Neuronal stem cell (in vitro differentiated cells): Measurements from ENCODE around the gene DDX42.

ENCODE experiments used
- DNase-seq: peaks from one replicate; pipeline ENCODE4 v3.0.0-alpha.2; 2013; ENCODE audit warnings: low spot score
- H2AFZ ChIP-seq: one replicate; pipeline ENCODE4 v1.6.1; 2013; ENCODE audit warnings: mild to moderate bottlenecking, low read length, inconsistent platforms
- H2AK5ac ChIP-seq: 2 replicates; pipeline ENCODE4 v1.6.1; 2013; ENCODE audit warnings: low read depth, mild to moderate bottlenecking, inconsistent platforms, low read length, moderate library complexity, mixed read lengths
- H2BK120ac ChIP-seq: 2 replicates; pipeline ENCODE4 v1.6.1; 2013; ENCODE audit warnings: low read depth, mild to moderate bottlenecking, inconsistent platforms, low read length, moderate library complexity, mixed read lengths
- H2BK12ac ChIP-seq: one replicate; pipeline ENCODE4 v1.6.1; 2013; ENCODE audit warnings: low read length, inconsistent platforms
- H2BK15ac ChIP-seq: 2 replicates; pipeline ENCODE4 v1.6.1; 2013; ENCODE audit warnings: mild to moderate bottlenecking, low read length, inconsistent platforms, mixed read lengths
- H2BK5ac ChIP-seq: one replicate; pipeline ENCODE4 v1.6.1; 2013; ENCODE audit warnings: inconsistent platforms, mild to moderate bottlenecking, low read length, moderate library complexity
- H3K14ac ChIP-seq: one replicate; pipeline ENCODE4 v1.6.1; 2013; ENCODE audit warnings: low read length, inconsistent platforms
- H3K18ac ChIP-seq: 2 replicates; pipeline ENCODE4 v1.6.1; 2013; ENCODE audit warnings: low read length, inconsistent platforms
- H3K23ac ChIP-seq: 2 replicates; pipeline ENCODE4 v1.6.1; 2013; ENCODE audit warnings: low read depth, mild to moderate bottlenecking, mixed read lengths, low read length, inconsistent platforms; ENCODE audit not compliant: poor library complexity
- H3K27ac ChIP-seq: replicated peaks from 3 replicates; pipeline ENCODE4 v1.5.1; 2013; ENCODE audit warnings: low read length, inconsistent platforms
- H3K27me3 ChIP-seq, 3 experiments: 2 replicates each; pipeline ENCODE4 v1.6.1; 2013; ENCODE audit warnings: low read length in 3 of 3, mild to moderate bottlenecking in 2 of 3, inconsistent platforms in 1 of 3, low read depth in 1 of 3, mixed read lengths in 1 of 3, moderate library complexity in 1 of 3; ENCODE audit not compliant: control insufficient read depth in 3 of 3, insufficient read depth in 3 of 3
- H3K36me3 ChIP-seq, 2 donors: replicated peaks in 1 of 2; 2 replicates each; pipeline ENCODE4 v1.6.1; 2013; ENCODE audit warnings: low read length in 2 of 2; ENCODE audit not compliant: control insufficient read depth in 2 of 2, insufficient read depth in 2 of 2
- H3K4ac ChIP-seq: 2 replicates; pipeline ENCODE4 v1.6.1; 2013; ENCODE audit warnings: inconsistent platforms, mild to moderate bottlenecking, low read length, moderate library complexity
- H3K4me1 ChIP-seq, 2 donors: 1 replicate in 1 of 2; 2 replicates in 1 of 2; pipeline ENCODE4 v1.6.1; 2013; ENCODE audit warnings: low read length in 2 of 2, low read depth in 1 of 2; ENCODE audit not compliant: control insufficient read depth in 2 of 2, insufficient read depth in 1 of 2
- H3K4me2 ChIP-seq: one replicate; pipeline ENCODE4 v1.6.1; 2013; ENCODE audit warnings: mild to moderate bottlenecking, low read length, inconsistent platforms; ENCODE audit not compliant: insufficient read depth, poor library complexity, severe bottlenecking
- H3K4me3 ChIP-seq, 2 donors: 2 replicates each; pipeline ENCODE4 v1.5.1; 2013; ENCODE audit warnings: low read length in 2 of 2, mild to moderate bottlenecking in 2 of 2, inconsistent platforms in 1 of 2, moderate library complexity in 1 of 2
- H3K79me1 ChIP-seq: one replicate; pipeline ENCODE4 v1.6.1; 2013; ENCODE audit warnings: low read depth, mild to moderate bottlenecking, inconsistent platforms, low read length, moderate library complexity
- H3K9ac ChIP-seq: one replicate; pipeline ENCODE4 v1.6.1; 2013; ENCODE audit warnings: mild to moderate bottlenecking, low read depth, low read length, inconsistent platforms; ENCODE audit not compliant: poor library complexity
- H3K9me3 ChIP-seq, 2 donors: replicated peaks in 1 of 2; 2 replicates each; pipeline versions ENCODE3 to v1.6.1; 2013; ENCODE audit warnings: low read length in 2 of 2, mild to moderate bottlenecking in 2 of 2, inconsistent platforms in 1 of 2, low read depth in 1 of 2, mixed read lengths in 1 of 2, moderate library complexity in 1 of 2; ENCODE audit not compliant: control insufficient read depth in 2 of 2, insufficient read depth in 1 of 2
- H4K8ac ChIP-seq: one replicate; pipeline ENCODE4 v1.6.1; 2013; ENCODE audit warnings: low read depth, mild to moderate bottlenecking, inconsistent platforms, low read length, moderate library complexity
- H4K91ac ChIP-seq: one replicate; pipeline ENCODE4 v1.6.1; 2013; ENCODE audit warnings: low read length, low read depth, mild to moderate bottlenecking, inconsistent platforms; ENCODE audit not compliant: poor library complexity
- WGBS, 2 donors: extraction: QIAGEN DNeasy Blood & Tissue Kit; methylation state at CpG; one replicate each; pipeline ENCODE4 v1.1.7; 2013; ENCODE audit warnings: missing lambda C conversion rate in 2 of 2, mixed read lengths in 1 of 2; ENCODE audit not compliant: insufficient read length in 2 of 2, insufficient replicate concordance in 1 of 2; ENCODE audit errors: extremely low coverage in 2 of 2; 5-methylcytosine and 5-hydroxymethylcytosine counted together

DDX42 gene

DNA sequence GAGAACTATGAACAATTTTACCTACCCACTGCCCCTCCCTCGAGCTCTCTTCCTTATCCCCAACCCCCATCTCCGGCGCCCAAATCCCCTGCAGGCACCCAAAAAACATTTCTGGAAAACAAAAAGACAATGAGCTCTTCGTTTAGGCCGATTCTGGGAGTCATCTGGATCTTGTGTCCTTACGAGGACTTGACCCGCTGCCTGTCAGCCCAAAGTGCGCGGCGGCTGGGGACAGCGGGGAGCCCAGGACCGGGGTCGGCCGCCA, 32.9 kb upstream of the DDX42 start:
- no peak for DNase-seq
- Histone ChIP-seq H3K36me3 (peaks cover 0 to 20% of the 10 kb centered on the region in 2 donors), H2BK120ac (no peak overlapping the region), H3K9ac (peak overlapping the region; percentile 91), H2AFZ (peak overlapping the region; percentile 99), H2BK5ac (peak overlapping the region; percentile 90), H3K4me1 (peaks cover 5 to 7% of the 10 kb centered on the region in 2 donors), H4K91ac (no peak overlapping the region), H3K18ac (peak overlapping the region; percentile 98), H3K23ac (peak overlapping the region; percentile 85), H2BK15ac (peak overlapping the region; percentile 75), H3K4me2 (peak overlapping the region; percentile 68), H2AK5ac (peak overlapping the region; percentile 81), H4K8ac (no peak overlapping the region), H2BK12ac (peak overlapping the region; percentile 41), H3K4ac (no peak overlapping the region), H3K79me1 (peaks cover 3% of the 10 kb centered on the region), H3K27ac (peak overlapping the region; percentile 84), H3K4me3 (peak overlapping the region; percentile 85 to 99), H3K14ac (peak overlapping the region; percentile 98), H3K9me3 (no peaks in the 10 kb centered on the region), H3K27me3 (no peaks in the 10 kb centered on the region)
- no CpG with 5 or more reads among the region's 14 CpGs for WGBS, 2 donors

DNA sequence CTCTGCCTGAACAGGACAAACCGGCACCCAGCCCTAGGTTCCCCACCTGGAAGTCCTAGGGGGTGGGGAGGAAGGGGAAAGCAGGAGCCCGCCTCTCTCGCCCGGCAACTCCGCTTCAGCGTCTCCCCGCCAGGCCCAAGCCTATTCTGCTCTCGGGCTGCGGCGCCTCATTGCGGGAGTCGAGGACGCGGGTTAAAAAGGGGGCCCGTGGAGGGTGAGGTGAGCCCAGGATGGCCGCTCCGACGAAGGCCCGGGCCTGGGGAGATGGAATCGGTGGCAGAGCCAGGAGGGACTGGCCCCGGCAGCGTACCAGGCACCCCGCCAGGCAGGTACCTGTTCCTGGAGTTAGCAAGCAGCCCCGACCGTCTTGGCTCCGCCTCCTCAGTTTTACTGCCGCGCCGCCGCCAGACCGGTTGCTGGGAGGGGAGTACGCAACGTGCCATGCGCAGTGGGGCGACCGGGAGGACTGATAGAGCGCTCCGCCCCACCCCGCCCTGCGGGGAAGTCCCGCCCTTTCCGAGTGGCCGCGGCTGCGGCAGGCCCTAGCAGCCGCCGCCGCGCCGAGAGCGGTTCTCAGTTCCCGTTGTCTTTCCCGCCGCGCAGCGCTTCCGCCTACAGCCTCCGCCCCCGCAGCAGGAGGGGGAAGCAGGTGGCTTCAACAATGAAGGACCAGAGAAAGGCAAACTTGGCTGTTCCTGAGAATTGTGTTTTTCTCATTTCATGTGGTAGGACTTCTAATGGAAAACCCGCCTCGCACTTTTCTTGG, 32.4 kb upstream of the DDX42 start, which contains the start of gene STRADA:
STRADA (minus strand) TSS at position 392 of the 766 bp plus-strand sequence. CDS start 13,430 bp downstream, outside the sequence.
- Histone ChIP-seq H2BK12ac (peak within 1 kb of the TSS; percentile 41), H3K14ac (peak within 1 kb of the TSS; percentile 98), H2BK120ac (no peak within 1 kb of the TSS), H3K4ac (peak within 1 kb of the TSS; percentile 37), H3K36me3 (peaks cover 0 to 25% of the 10 kb centered on the region in 2 donors), H2BK5ac (peak within 1 kb of the TSS; percentile 90), H4K91ac (no peak within 1 kb of the TSS), H3K4me3 (peak within 1 kb of the TSS; percentile 85 to 99), H3K79me1 (peaks cover 3% of the 10 kb centered on the region), H2BK15ac (peak within 1 kb of the TSS; percentile 75), H3K27ac (peak within 1 kb of the TSS; percentile 98), H2AFZ (peak within 1 kb of the TSS; percentile 99), H3K9me3 (no peaks in the 10 kb centered on the region), H3K18ac (peak within 1 kb of the TSS; percentile 98), H3K9ac (peak within 1 kb of the TSS; percentile 91), H3K23ac (peak within 1 kb of the TSS; percentile 85), H4K8ac (peak within 1 kb of the TSS; percentile 86), H3K4me1 (peaks cover 5 to 7% of the 10 kb centered on the region in 2 donors), H3K4me2 (peak within 1 kb of the TSS; percentile 68), H2AK5ac (peak within 1 kb of the TSS; percentile 91), H3K27me3 (no peaks in the 10 kb centered on the region)
- whole genome bisulfite sequencing, 2 donors, result no CpG with 5 or more reads among the region's 61 CpGs
- DNase-seq, result peak; percentile 94

DNA sequence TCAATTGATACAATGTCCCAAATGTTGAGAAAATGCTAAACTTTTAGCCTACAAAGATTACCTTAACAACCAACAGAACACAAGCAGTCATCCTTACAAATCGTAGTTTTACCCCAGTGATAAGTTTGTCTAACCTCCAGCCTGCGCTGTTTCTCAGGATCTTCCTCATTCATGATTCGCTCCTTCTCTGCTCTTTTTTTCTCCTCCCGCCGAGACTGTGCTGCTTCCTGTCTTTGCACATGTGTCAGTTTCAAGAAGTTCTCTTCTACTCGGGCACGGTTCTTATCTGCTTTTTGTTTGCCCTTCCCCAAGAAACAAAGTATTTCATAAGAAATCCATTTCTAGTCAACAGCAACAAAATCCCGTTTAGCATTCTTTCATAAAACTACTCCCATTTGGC, 22.2 kb upstream of the DDX42 start:
- H2BK12ac ChIP-seq, result no peak overlapping the region
- H4K8ac ChIP-seq, result no peak overlapping the region
- H2AFZ ChIP-seq, result no peak overlapping the region
- no peak overlapping the region for H4K91ac ChIP-seq
- H3K36me3 ChIP-seq, result peaks cover 23 to 86% of the 10 kb centered on the region in 2 donors
- no peak overlapping the region for H3K9ac ChIP-seq
- no peaks in the 10 kb centered on the region for H3K27me3 ChIP-seq
- no peak overlapping the region for H2AK5ac ChIP-seq
- no peaks in the 10 kb centered on the region for H3K79me1 ChIP-seq
- no peak for DNase-seq
- no peak overlapping the region for H3K4me2 ChIP-seq
- no peak overlapping the region for H3K14ac ChIP-seq
- H2BK120ac ChIP-seq, result no peak overlapping the region
- H2BK15ac ChIP-seq, result no peak overlapping the region
- no peaks in the 10 kb centered on the region for H3K4me1 ChIP-seq
- no peaks in the 10 kb centered on the region for H3K9me3 ChIP-seq
- H2BK5ac ChIP-seq, result no peak overlapping the region
- H3K4me3 ChIP-seq, result no peak overlapping the region
- WGBS, 2 donors, result no CpG with 5 or more reads among the region's 8 CpGs
- no peak overlapping the region for H3K23ac ChIP-seq
- H3K4ac ChIP-seq, result no peak overlapping the region
- H3K18ac ChIP-seq, result no peak overlapping the region
- H3K27ac ChIP-seq, result no peak overlapping the region

DNA sequence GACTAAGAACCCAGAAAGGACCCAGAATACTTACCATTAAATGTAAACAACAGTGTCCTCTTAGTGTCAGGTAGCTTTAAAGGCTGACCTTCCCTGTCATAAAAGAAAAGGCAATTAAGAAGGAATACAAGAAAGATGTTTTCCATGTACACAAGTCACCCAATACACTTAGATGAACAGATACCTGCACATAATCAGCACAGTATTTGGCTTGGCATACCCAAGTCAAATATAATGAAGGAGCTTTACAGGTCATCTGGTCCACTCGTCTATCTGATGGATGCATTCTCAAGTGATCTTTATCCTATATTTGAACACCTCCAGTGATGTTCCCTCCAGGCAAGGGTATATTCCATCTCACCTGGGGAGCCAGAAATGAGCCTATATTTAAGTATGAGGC, 21.3 kb upstream of the DDX42 start:
- H2BK5ac ChIP-seq, result no peak overlapping the region
- H3K4me3 ChIP-seq, result no peak overlapping the region
- no peak overlapping the region for H4K8ac ChIP-seq
- H3K4me1 ChIP-seq, result no peaks in the 10 kb centered on the region
- no peak overlapping the region for H2BK120ac ChIP-seq
- H3K79me1 ChIP-seq, result no peaks in the 10 kb centered on the region
- H3K36me3 ChIP-seq, result peaks cover 23 to 86% of the 10 kb centered on the region in 2 donors
- no peak overlapping the region for H2BK12ac ChIP-seq
- H4K91ac ChIP-seq, result no peak overlapping the region
- no peak for DNase-seq
- no peak overlapping the region for H3K9ac ChIP-seq
- H2BK15ac ChIP-seq, result no peak overlapping the region
- H3K14ac ChIP-seq, result no peak overlapping the region
- H2AK5ac ChIP-seq, result no peak overlapping the region
- H3K23ac ChIP-seq, result no peak overlapping the region
- H2AFZ ChIP-seq, result no peak overlapping the region
- no peak overlapping the region for H3K18ac ChIP-seq
- H3K27me3 ChIP-seq, result no peaks in the 10 kb centered on the region
- no CpG with 5 or more reads among the region's 1 CpG for WGBS, 2 donors
- no peak overlapping the region for H3K4me2 ChIP-seq
- no peak overlapping the region for H3K27ac ChIP-seq
- no peaks in the 10 kb centered on the region for H3K9me3 ChIP-seq
- no peak overlapping the region for H3K4ac ChIP-seq
